NCI-H226 (cell line): ENCODE data around the gene RELT.

ENCODE experiments used
- DNase-seq: peaks from one replicate; pipeline ENCODE4 v3.0.0-alpha.2; 2015

Gene RELT

DNA sequence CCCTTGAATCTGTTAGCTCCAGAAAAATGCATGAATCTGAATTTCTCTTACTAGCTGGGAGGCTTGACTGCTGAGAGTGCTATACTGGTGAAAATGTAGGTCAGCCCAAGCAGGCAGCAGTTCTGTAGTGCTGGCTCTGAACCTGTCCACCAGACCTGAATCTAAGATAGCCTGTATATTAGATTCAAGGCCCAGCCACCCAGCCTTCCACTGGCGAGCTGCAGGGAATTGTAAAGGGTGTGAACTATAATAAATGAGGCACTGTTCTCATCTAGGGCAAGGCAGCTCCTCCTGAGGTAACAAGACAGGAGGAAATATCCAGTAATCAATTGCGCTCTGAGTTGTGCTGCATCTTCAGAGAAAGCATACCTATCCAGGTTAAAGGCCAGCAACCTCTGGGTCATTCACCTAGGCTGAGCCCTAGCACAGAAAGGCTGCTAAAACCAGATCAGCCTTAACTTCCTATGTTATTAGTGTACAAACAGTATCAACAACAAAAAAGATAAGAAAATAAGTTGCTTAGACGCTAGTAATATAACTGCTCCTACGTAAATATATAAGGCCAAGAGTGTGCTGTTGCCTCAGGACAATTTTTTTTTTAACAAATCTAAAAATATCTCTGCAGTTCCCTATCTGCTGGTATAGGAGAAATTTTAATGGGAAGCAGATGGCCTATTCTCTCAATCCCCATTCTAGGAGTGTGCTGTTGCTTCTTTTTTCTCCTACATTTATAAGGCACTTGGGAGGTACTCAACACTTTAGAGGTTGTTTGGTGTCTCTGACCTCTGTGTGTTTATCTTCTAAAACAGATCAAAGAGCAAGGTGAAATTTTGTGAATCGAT, 63.0 kb downstream of the RELT start:
- no peak for DNase-seq

DNA sequence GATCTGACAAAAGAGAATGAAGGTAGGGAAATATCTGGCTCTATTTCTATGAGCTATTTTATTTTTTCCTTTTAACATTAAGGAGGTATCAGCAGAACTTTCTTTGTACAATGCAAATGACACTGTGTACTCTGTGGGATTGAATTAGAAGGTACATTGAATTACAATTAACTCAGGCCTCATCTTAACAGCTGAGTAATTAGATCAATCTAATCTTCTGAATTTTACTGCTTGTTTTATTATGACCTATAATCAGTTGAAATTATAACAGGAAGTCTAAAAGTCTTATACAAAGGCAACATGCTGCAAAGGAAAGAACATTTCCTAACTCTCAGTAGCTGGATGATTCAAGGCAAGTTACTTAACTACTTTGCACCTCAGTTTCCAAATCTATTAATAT, 69.8 kb downstream of the RELT start:
- DNase-seq: no peak

DNA sequence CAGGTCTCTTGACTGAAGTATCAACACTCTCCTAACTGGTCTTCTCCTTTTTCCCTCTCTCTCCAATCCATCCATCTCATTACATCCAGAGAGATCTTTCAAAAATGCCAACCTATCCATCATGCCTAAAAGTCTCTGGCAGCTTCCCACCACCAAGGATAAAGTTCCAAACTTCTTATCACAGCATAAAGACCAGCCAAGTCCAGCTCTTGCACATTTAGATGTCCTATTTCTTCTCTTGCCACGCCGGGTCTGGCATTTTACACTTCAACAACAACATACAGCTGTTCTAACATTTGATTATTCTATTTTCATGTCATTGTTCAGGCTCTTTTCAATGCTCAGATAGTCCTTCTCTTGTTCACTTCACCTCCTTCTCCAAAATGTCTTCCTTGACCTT, 70.6 kb downstream of the RELT start:
- no peak for DNase-seq
